Panc1 (cell line): ENCODE results near the gene TWF2.

Experiments used
- CTCF ChIP-seq: fragments of 450-650 bp; IDR thresholded peaks from 2 replicates; pipeline ENCODE4 v1.5.1; 2017; ENCODE audit warnings: mild to moderate bottlenecking
- POLR2AphosphoS5 ChIP-seq: IDR thresholded peaks from 2 replicates; pipeline ENCODE4 v1.6.1; 2012; ENCODE audit warnings: mild to moderate bottlenecking, low read depth, low read length, moderate library complexity
- REST ChIP-seq, 2 experiments: IDR thresholded peaks; 2 replicates each; pipeline ENCODE4 v1.6.1; 2011 to 2012; ENCODE audit warnings: low read depth in 2 of 2, control low read depth in 1 of 2, low read length in 1 of 2, mild to moderate bottlenecking in 1 of 2, moderate library complexity in 1 of 2; ENCODE audit not compliant: insufficient read depth in 1 of 2
- SIN3A ChIP-seq: IDR thresholded peaks from 2 replicates; pipeline ENCODE4 v1.6.1; 2012; ENCODE audit warnings: low read depth, mild to moderate bottlenecking, low read length, moderate library complexity, borderline replicate concordance; ENCODE audit not compliant: insufficient read depth
- TCF7L2 ChIP-seq: IDR thresholded peaks from 2 replicates; pipeline ENCODE4 v1.6.1; 2011; ENCODE audit warnings: mild to moderate bottlenecking, low read depth, low read length, inconsistent platforms

- TF ChIP-seq CTCF = no peak
- no peak for TF ChIP-seq REST (IDR thresholded peaks at IDR 0.05; ENCODE audit: insufficient read depth in 1 of 2, low read depth in 2 of 2, low read length in 1 of 2)
- TF ChIP-seq POLR2AphosphoS5 = no peak
- TF ChIP-seq TCF7L2 = no peak
- TF ChIP-seq SIN3A = no peak
Observed at GRCh38 chr3:52194485-52195290, 44.3 kb downstream of the TWF2 start.
